NCI-H187 (cell line): ENCODE measurements around the gene MMP14.
"Not testable (repeated sequence)": the region's sequence is repeated elsewhere in the genome, so short reads cannot be mapped to it uniquely, and the experiment has no call there.

Source experiments
- DNase-seq, 2 experiments: peaks; one replicate each; lab custom pipeline; 2025; lab: John Stamatoyannopoulos, UW

MMP14 gene

DNA sequence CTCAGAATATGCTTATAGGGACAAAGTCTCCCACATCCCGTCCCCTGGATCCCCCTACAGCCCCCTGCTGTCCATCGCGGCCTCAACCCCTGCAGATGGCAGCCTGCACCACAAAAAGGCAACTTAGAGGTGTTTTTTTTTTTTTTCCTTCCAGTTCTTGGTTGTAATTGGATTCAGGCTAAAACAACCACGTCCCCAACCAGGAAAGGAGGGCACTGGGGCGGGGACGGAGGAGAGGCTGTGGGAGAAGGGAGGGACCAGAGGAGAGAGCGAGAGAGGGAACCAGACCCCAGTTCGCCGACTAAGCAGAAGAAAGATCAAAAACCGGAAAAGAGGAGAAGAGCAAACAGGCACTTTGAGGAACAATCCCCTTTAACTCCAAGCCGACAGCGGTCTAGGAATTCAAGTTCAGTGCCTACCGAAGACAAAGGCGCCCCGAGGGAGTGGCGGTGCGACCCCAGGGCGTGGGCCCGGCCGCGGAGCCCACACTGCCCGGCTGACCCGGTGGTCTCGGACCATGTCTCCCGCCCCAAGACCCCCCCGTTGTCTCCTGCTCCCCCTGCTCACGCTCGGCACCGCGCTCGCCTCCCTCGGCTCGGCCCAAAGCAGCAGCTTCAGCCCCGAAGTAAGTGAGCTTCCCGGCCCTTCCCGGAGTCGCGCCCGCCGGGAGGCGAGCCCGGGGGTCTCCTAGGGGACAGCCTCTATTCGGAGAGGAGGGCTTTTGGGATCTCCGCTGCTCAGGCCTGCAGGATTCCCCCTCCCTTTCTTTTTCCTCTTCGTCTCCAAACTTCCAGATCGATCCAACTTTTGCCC is at the start of gene MMP14:
MMP14 (plus strand) TSS at position 285 of the 813 bp plus-strand sequence; CDS start at position 518, 233 bp downstream.
- DNase-seq, result no peak

GRCh38 chr14:22786685-22787084 is 49.7 kb upstream of the MMP14 start:
- no peak for DNase-seq

- DNase-seq, result no peak
Observed at GRCh38 chr14:22791301-22791700, 45.1 kb upstream of the MMP14 start.

DNA sequence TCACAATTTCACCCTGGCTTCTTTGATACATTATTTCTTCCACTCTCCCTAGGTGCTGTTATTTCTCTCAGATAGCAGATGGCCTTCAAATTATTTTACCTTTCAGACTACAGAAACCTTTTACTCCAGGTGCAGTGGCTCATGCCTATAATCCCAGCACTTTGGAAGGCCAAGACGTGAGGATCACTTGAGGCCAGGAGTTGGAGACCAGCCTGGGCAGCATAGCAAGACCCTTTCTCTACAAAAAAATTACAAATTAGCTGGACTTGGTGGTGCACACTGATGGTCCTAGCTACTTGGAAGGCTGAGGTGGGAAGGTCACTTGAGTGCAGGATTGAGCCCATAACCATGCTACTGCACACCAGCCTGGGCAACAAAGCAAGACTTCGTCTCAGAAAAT is 44.2 kb upstream of the MMP14 start:
- no peak for DNase-seq

DNA sequence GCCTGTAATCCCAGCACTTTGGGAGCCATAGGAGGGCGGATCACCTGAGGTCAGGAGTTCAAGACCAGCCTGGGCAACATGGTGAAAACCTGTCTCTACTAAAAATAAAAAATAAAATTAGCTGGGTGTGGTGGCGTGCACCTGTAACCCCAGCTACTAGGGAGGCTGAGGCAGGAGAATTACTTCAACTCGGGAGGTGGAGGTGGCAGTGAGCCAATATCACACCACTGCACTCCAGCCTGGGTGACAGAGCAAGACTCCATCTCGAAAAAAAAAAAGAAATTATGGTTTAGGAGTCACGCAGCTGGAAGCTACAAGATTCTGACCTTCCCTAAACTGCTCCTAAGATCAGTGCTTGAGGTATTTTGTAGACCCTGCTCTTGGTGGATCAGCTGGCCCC is 42.8 kb upstream of the MMP14 start:
- DNase-seq, result not testable (repeated sequence)

GRCh38 chr14:22793976-22794375 is 42.4 kb upstream of the MMP14 start:
- no peak for DNase-seq

- no peak for DNase-seq
Observed at GRCh38 chr14:22794551-22794951, 41.8 kb upstream of the MMP14 start.

- no peak for DNase-seq
Observed at GRCh38 chr14:22796087-22796707, 40.2 kb upstream of the MMP14 start.

DNA sequence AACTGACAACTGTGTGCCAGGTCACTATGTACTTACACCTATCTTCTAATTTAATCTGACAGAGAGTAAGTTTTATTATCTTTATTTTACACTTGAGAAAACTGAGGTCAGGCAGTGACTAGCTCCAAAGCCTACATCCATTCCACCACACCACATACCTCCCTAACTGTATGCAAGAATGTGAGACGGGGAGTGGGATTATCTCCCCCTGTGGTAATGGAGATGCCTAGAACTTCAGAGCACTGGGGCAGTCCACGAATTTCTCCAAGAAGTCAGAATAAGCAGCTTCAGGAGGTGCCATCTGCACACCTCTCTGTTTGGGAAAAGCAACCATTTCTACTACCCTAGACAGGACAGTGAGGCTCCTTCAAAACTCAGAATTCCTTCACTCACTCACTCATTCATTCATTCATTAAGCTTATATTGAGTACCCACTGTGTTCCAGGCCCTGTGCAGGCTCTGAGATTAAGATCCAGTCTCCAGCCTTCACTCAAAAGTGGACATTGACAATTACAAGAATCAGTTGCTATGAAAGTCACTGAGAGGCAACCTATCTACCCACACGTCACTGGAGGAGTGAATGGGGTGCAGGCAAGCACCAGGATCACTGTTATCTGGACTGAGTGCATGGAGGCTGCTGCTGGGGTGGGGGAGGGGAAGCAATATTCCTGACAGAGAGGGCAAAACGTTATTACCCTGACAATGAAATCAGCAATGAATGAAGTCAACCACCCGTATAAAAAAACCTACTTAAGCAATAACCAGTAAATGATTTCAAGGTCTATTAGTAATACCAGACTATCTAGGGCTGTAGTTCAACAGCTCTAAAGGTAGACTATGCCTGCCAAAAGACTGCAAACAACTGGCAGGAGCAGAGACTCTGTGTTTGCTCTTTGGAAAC is 39.1 kb upstream of the MMP14 start:
- DNase-seq, result no peak

- DNase-seq, result no peak
Observed at GRCh38 chr14:22798528-22798927, 37.9 kb upstream of the MMP14 start.

- no peak for DNase-seq
Observed at GRCh38 chr14:22800346-22800745, 36.0 kb upstream of the MMP14 start.

DNA sequence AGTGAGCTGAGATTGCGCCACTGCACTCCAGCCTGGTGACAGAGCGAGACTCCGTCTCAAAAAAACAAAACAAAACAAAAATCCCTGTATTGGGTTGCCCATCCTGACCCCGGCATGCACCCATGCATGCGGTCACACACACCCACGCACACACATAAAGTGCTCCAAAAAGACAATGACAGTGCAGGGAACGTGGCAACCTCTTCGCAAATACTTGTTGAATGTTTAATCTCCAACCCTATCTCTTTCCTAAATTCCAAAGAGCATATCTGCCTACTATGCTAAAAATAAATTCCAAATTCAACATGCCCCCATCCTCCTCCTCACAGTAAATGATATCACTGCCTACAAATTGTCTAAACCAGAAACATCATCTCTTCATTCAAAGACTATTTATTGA is 34.7 kb upstream of the MMP14 start:
- DNase-seq, result no peak

GRCh38 chr14:22802860-22803686 is 33.3 kb upstream of the MMP14 start:
- no peak for DNase-seq

GRCh38 chr14:22803687-22803974 is 32.8 kb upstream of the MMP14 start:
- no peak for DNase-seq

DNA sequence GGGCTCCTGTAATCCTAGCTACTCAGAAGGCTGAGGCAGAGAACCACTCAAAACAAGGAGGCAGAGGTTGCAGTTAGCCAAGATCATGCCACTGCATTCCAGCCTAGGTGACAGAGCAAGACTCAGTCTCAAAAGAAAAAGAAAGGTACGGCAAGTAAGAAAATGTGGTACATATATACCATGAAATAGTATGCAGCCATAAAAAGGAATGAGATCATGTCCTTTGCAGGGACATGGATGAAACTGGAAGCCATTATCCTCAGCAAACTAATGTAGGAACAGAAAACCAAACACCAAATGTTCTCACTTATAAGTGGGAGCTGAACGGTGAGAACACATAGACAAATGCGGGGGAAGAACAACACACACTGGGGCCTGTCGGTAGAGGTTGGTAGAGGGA is 31.1 kb upstream of the MMP14 start:
- DNase-seq, result not testable (repeated sequence)

GRCh38 chr14:22807432-22808087 is 28.8 kb upstream of the MMP14 start:
- no peak for DNase-seq

GRCh38 chr14:22808388-22809209 is 27.8 kb upstream of the MMP14 start:
- no peak for DNase-seq

- no peak for DNase-seq
Observed at GRCh38 chr14:22811722-22812121, 24.7 kb upstream of the MMP14 start.

DNA sequence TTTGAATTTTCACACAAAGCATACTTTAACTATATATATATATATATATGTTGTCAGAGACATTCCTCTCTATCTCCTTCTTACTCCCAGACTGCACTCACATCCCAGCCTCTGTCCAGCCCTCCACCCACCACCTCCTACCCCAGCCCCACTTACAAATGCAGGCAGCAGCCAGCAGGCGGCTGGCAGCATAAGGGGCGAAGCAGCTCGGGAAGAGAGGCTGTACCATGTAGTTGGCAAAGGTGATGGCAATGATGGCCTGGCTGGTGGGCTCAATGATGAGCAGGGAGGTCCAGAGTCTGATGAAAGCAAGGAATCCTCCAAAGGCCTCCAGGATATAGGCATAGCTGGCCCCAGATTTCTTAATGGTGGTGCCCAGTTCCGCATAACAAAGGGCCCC is 23.6 kb upstream of the MMP14 start:
- no peak for DNase-seq

- DNase-seq, result no peak
Observed at GRCh38 chr14:22813145-22813544, 23.2 kb upstream of the MMP14 start.
